Measurements from ENCODE around the gene DTYMK. TPM values are rescaled to one million over a fixed set of nuclear protein-coding genes. Genes with fewer than 3 reads are reported as not detected.

DTYMK gene
- total RNA-seq, 4 donors from 2014 or later = 7.7 to 18.7 (median 11.0) TPM

- H3K4me1 ChIP-seq = no peaks in the 10 kb centered on the region
- no peaks in the 10 kb centered on the region for H3K27me3 ChIP-seq
- WGBS, 2 donors (ENCODE audit: low coverage in 1 of 2) = 80 to 92% methylated on average over 1 to 11 of the region's 13 CpGs
- no peaks in the 10 kb centered on the region for H3K9me3 ChIP-seq
- no peak for TF ChIP-seq EP300 (IDR thresholded peaks at IDR 0.05)
- no peak for TF ChIP-seq POLR2AphosphoS5 (IDR thresholded peaks at IDR 0.05)
- TF ChIP-seq POLR2A (IDR thresholded peaks at IDR 0.05) = no peak
- no peak for TF ChIP-seq CTCF (IDR thresholded peaks at IDR 0.05)
- no peak overlapping the region for H3K4me3 ChIP-seq
- ATAC-seq = no peak
- H3K36me3 ChIP-seq = peaks cover 0 to 100% of the 10 kb centered on the region in 2 donors
- H3K27ac ChIP-seq = no peak overlapping the region
Measured at GRCh38 chr2:241656190-241656741, 30.3 kb downstream of the DTYMK start.

GRCh38 chr2:241655516-241656189 lies 31.0 kb downstream of the DTYMK start:
- WGBS, 2 donors (ENCODE audit: low coverage in 1 of 2) = 85 to 86% methylated on average over 7 to 16 of the region's 17 CpGs
- ATAC-seq = no peak
- Histone ChIP-seq H3K4me1 (no peaks in the 10 kb centered on the region), H3K27ac (no peak overlapping the region), H3K9me3 (no peaks in the 10 kb centered on the region), H3K27me3 (no peaks in the 10 kb centered on the region), H3K36me3 (peaks cover 0 to 99% of the 10 kb centered on the region in 2 donors), H3K4me3 (no peak overlapping the region)
- TF ChIP-seq POLR2A (IDR thresholded peaks at IDR 0.05) = no peak
- no peak for TF ChIP-seq CTCF (IDR thresholded peaks at IDR 0.05)
- no peak for TF ChIP-seq EP300 (IDR thresholded peaks at IDR 0.05)
- no peak for TF ChIP-seq POLR2AphosphoS5 (IDR thresholded peaks at IDR 0.05)

- peaks cover 0 to 88% of the 10 kb centered on the region in 2 donors for H3K36me3 ChIP-seq
- whole genome bisulfite sequencing, 2 donors (ENCODE audit: low coverage in 1 of 2) = 81 to 83% methylated on average over 4 to 6 of the region's 12 CpGs
- no peak for ATAC-seq
- TF ChIP-seq POLR2A (IDR thresholded peaks at IDR 0.05) (no peak), EP300 (IDR thresholded peaks at IDR 0.05) (no peak), POLR2AphosphoS5 (IDR thresholded peaks at IDR 0.05) (no peak), CTCF (IDR thresholded peaks at IDR 0.05) (no peak)
- no peaks in the 10 kb centered on the region for H3K9me3 ChIP-seq
- H3K4me1 ChIP-seq = peaks cover 0 to 8% (median 0%) of the 10 kb centered on the region in 3 donors
- H3K27me3 ChIP-seq = no peaks in the 10 kb centered on the region
- H3K27ac ChIP-seq = no peak overlapping the region
- no peak overlapping the region for H3K4me3 ChIP-seq
Measured at GRCh38 chr2:241654551-241654950, 32.1 kb downstream of the DTYMK start.

GRCh38 chr2:241653210-241653750 lies 33.3 kb downstream of the DTYMK start:
- no peak for TF ChIP-seq CTCF (IDR thresholded peaks at IDR 0.05)
- no peak for TF ChIP-seq POLR2AphosphoS5 (IDR thresholded peaks at IDR 0.05)
- no peak for TF ChIP-seq EP300 (IDR thresholded peaks at IDR 0.05)
- no peak for TF ChIP-seq POLR2A (IDR thresholded peaks at IDR 0.05)

More at GRCh38 chr2:241653210-241653750, 33.3 kb downstream of the DTYMK start:
- ATAC-seq = no peak
- Histone ChIP-seq H3K4me1 (peaks cover 0 to 18% (median 0%) of the 10 kb centered on the region in 3 donors), H3K27me3 (no peaks in the 10 kb centered on the region), H3K36me3 (peaks cover 0 to 75% of the 10 kb centered on the region in 2 donors), H3K4me3 (no peak overlapping the region), H3K9me3 (no peaks in the 10 kb centered on the region), H3K27ac (no peak overlapping the region)
- 84 to 90% methylated on average over 5 of the region's 13 CpGs for WGBS, 2 donors (ENCODE audit: low coverage in 1 of 2)

Measured in gastroesophageal sphincter (tissue), 4 donors.